SU-DHL-6 (cell line): ENCODE results near the gene STOML1.

Source experiments
- EZH2phosphoT487 ChIP-seq: fragments of 200-600 bp; sonication (generic), shearing (Covaris generic); conservative IDR thresholded peaks from 2 replicates; pipeline ENCODE4 v1.6.1; 2018; ENCODE audit warnings: mild to moderate bottlenecking, antibody characterized with exemption, low read length, moderate library complexity, mixed read lengths
- TF ChIP-seq, protein P1 (sequence below): fragments of 200-600 bp; sonication (generic); IDR thresholded peaks from one replicate; pipeline ENCODE4 v1.5.1; 2017; ENCODE audit warnings: antibody characterized with exemption, mild to moderate bottlenecking, low read length, moderate library complexity; ENCODE audit not compliant: insufficient read depth, poor library complexity, severe bottlenecking

DNA sequence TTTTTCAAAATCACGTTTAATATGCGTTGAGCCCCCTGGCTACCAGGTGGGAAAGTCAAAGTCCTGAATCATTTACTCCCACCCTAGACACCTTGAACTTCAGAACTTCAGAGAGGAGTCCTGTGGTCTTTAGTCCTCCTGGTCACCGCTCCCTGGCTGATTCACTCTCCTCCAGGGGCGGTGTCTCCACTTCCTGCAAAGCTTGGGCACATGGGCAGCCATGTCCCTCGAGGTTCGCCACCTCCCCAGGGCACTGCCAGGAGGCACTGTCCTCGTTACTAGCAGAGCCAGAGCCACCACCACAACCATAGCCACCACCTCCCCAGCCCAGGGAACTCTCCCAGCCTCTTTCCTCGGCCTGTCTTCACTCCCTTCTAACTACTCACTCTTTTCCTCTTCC lies 34.8 kb downstream of the STOML1 start:
- TF ChIP-seq, protein P1, sequence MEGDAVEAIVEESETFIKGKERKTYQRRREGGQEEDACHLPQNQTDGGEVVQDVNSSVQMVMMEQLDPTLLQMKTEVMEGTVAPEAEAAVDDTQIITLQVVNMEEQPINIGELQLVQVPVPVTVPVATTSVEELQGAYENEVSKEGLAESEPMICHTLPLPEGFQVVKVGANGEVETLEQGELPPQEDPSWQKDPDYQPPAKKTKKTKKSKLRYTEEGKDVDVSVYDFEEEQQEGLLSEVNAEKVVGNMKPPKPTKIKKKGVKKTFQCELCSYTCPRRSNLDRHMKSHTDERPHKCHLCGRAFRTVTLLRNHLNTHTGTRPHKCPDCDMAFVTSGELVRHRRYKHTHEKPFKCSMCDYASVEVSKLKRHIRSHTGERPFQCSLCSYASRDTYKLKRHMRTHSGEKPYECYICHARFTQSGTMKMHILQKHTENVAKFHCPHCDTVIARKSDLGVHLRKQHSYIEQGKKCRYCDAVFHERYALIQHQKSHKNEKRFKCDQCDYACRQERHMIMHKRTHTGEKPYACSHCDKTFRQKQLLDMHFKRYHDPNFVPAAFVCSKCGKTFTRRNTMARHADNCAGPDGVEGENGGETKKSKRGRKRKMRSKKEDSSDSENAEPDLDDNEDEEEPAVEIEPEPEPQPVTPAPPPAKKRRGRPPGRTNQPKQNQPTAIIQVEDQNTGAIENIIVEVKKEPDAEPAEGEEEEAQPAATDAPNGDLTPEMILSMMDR, result no peak
- TF ChIP-seq EZH2phosphoT487, result no peak
